Kidney (tissue), 14 donors: Measurements from ENCODE around the gene DAB1. TPM values are rescaled to one million over a fixed set of nuclear protein-coding genes. Genes with fewer than 3 reads are reported as not detected.

Source experiments
- DNase-seq, 5 donors: peaks; one replicate each; pipeline ENCODE4 v3.0.0-alpha.2; 2013 to 2020
- FAIRE-seq: peaks from 2 replicates; lab custom pipeline; 2012; peaks lifted over from hg19 to GRCh38; lab: Jason Lieb, UNC
- H3K27ac ChIP-seq, 2 donors: one replicate each; pipeline ENCODE4 v1.7.0; 2013; ENCODE audit warnings: low read depth in 2 of 2, low read length in 2 of 2, inconsistent platforms in 1 of 2
- H3K27me3 ChIP-seq: one replicate; pipeline ENCODE4 v1.7.1; 2013; ENCODE audit warnings: low read length, inconsistent platforms; ENCODE audit not compliant: control insufficient read depth, insufficient read depth
- H3K36me3 ChIP-seq, 3 donors: one replicate each; pipeline versions ENCODE4 v1.7.0 to v1.7.1; 2013; ENCODE audit warnings: low read length in 3 of 3, control low read depth in 1 of 3, inconsistent platforms in 1 of 3; ENCODE audit not compliant: insufficient read depth in 3 of 3, control insufficient read depth in 2 of 3
- H3K4me1 ChIP-seq, 3 donors: one replicate each; pipeline versions ENCODE4 v1.7.0 to v1.7.1; 2013; ENCODE audit warnings: low read length in 3 of 3, inconsistent platforms in 1 of 3, low read depth in 1 of 3; ENCODE audit not compliant: control insufficient read depth in 2 of 3, insufficient read depth in 2 of 3
- H3K4me3 ChIP-seq, 3 donors: one replicate each; pipeline versions ENCODE4 v1.7.0 to v1.8.1; 2013; ENCODE audit warnings: low read length in 3 of 3, control low read depth in 1 of 3, inconsistent platforms in 1 of 3
- H3K9ac ChIP-seq, 3 donors: one replicate each; pipeline versions ENCODE4 v1.7.0 to v1.7.1; 2013; ENCODE audit warnings: low read length in 3 of 3, control low read depth in 1 of 3, inconsistent platforms in 1 of 3
- H3K9me3 ChIP-seq, 3 donors: one replicate each; pipeline versions ENCODE4 v1.7.0 to v1.7.1; 2013; ENCODE audit warnings: low read length in 3 of 3, control low read depth in 1 of 3, inconsistent platforms in 1 of 3; ENCODE audit not compliant: control insufficient read depth in 2 of 3, insufficient read depth in 1 of 3
- CTCF ChIP-seq: IDR thresholded peaks from 3 replicates; pipeline ENCODE4 v1.5.1; 2012; ENCODE audit warnings: mild to moderate bottlenecking, moderate library complexity, borderline replicate concordance; ENCODE audit not compliant: insufficient read depth; ENCODE audit errors: extremely low read depth
- intact Hi-C: fragments of 100-400 bp; cut with DNase I; formaldehyde crosslinking; loops from one replicate; pipeline ENCODE4 v1.11.1; 2022
- polyA plus RNA-seq: library from polyadenylated mRNA; stranded (reverse); fragments of 350-450 nt; fragmentation: Illumina TruSeq; extraction: RNeasy Lipid Tissue Mini Kit (QIAGEN cat#74804); gene quantifications from one replicate; pipeline ENCODE4 v1.2.3, GENCODE V29; 2014; ENCODE audit warnings: low read depth, low replicate concordance; ENCODE audit not compliant: insufficient read depth
- total RNA-seq: library from RNA; stranded (reverse); fragmentation: NEBNext Ultra II Directional; extraction: Animal tissue kit (Norgen Biotek cat#: 25700); gene quantifications from one replicate; pipeline ENCODE4 v1.2.1, GENCODE V29; 2021
- donor health status: control.
- donor health status: control.
- donor health status: control.
- donor health status: control.
- donor health status: control.
- donor health status: DM: yes; HTN: yes; CAD: no.
- donor health status: Normal renal cell carcinoma (clear cell type).

Gene DAB1
- total and polyA plus RNA-seq, 2 donors from 2014 or later = 2.3 TPM; not detected in 1

DNA sequence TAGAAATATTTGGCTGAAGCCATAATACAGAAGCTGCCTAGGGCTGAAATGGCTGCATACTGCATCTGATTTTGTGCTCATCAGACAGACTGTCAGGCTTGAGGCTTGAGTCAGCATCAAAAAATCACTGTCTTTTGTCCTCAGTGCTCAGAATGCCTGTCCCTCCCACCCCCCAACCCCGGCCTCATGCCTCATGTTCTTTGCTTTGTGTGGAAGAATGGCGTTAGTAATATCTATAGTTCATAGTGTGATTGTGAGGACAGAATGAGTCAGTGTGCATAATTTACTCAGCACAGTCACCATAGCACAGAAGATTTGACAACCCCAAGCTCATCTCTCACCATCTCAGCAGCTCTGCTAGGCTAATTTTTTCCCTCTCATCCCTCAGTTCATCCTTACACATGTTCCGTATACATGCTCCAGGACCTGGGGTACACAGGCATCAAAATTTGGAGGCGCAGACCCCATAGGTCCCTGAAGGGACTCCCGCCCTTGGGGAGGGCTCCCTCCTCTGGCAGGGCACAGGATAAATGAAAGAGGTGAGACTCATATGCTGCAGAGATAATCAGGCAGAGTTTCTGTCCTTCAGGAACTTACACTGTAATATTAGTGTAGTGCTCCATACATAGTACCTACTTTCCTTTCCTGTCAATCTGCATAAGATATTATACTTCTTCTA is 299.0 kb downstream of the DAB1 start:
- no peak overlapping the region for H3K4me3 ChIP-seq
- no peaks in the 10 kb centered on the region for H3K9me3 ChIP-seq
- no peaks in the 10 kb centered on the region for H3K27me3 ChIP-seq
- no peak for DNase-seq
- no peaks in the 10 kb centered on the region for H3K36me3 ChIP-seq
- no peak overlapping the region for H3K27ac ChIP-seq
- TF ChIP-seq CTCF = no peak
- intact Hi-C loops = no loop called here
- no peak for FAIRE-seq
- no peaks in the 10 kb centered on the region for H3K4me1 ChIP-seq
- H3K9ac ChIP-seq = no peak overlapping the region

- intact Hi-C loops = no loop called here
- Histone ChIP-seq H3K36me3 (no peaks in the 10 kb centered on the region), H3K9me3 (no peaks in the 10 kb centered on the region), H3K4me3 (no peak overlapping the region), H3K27me3 (no peaks in the 10 kb centered on the region), H3K9ac (no peak overlapping the region), H3K27ac (no peak overlapping the region), H3K4me1 (no peaks in the 10 kb centered on the region)
- TF ChIP-seq CTCF = no peak
- no peak for FAIRE-seq
- no peak for DNase-seq
These were observed 299.7 kb downstream of the DAB1 start for GRCh38 chr1:57124170-57124569.

- Histone ChIP-seq H3K27ac (no peak overlapping the region), H3K9me3 (no peaks in the 10 kb centered on the region), H3K4me1 (no peaks in the 10 kb centered on the region), H3K36me3 (no peaks in the 10 kb centered on the region), H3K27me3 (no peaks in the 10 kb centered on the region), H3K9ac (no peak overlapping the region), H3K4me3 (no peak overlapping the region)
- DNase-seq (no peak), FAIRE-seq (no peak)
- no peak for TF ChIP-seq CTCF
- intact Hi-C loops = no loop called here
These were observed 301.8 kb downstream of the DAB1 start for GRCh38 chr1:57122031-57122430.
